ENCODE results near the gene NXNL1.

DNA sequence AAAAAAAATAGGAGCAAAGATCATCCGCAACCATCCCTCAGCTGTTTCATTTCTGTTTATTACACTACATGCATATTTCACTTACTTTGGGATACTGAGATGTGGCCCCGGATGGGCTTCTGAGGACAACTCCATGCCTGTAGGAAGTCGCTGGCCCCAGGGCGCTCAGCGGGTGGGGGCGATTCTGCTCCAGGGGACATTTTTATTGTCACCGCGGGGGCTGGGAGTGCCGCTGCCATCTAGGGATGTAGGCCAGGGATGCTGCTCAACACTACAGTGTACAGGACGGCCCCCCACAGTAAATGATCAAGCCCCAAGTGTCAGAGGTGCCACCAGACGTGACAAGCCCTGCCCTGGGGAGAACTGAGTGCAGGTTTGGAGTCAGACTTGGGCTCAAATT lies 48.9 kb downstream of the NXNL1 start:
- TF ChIP-seq, protein P1, sequence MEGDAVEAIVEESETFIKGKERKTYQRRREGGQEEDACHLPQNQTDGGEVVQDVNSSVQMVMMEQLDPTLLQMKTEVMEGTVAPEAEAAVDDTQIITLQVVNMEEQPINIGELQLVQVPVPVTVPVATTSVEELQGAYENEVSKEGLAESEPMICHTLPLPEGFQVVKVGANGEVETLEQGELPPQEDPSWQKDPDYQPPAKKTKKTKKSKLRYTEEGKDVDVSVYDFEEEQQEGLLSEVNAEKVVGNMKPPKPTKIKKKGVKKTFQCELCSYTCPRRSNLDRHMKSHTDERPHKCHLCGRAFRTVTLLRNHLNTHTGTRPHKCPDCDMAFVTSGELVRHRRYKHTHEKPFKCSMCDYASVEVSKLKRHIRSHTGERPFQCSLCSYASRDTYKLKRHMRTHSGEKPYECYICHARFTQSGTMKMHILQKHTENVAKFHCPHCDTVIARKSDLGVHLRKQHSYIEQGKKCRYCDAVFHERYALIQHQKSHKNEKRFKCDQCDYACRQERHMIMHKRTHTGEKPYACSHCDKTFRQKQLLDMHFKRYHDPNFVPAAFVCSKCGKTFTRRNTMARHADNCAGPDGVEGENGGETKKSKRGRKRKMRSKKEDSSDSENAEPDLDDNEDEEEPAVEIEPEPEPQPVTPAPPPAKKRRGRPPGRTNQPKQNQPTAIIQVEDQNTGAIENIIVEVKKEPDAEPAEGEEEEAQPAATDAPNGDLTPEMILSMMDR (IDR thresholded peaks at IDR 0.05 in 2 of 3, conservative IDR thresholded peaks at IDR 0.05 in 1 of 3; ENCODE audit: borderline replicate concordance in 1 of 3, insufficient read depth in 1 of 3, low read depth in 2 of 3, low read length in 2 of 3), result no peak
- TF ChIP-seq RAD21 (IDR thresholded peaks at IDR 0.05; ENCODE audit: low read depth), result no peak
- no peak for TF ChIP-seq TCF7L2 (IDR thresholded peaks at IDR 0.05; ENCODE audit: borderline replicate concordance, extremely low read depth, insufficient read depth, insufficient read length)
